Spinal cord (tissue), 10 donors: Measurements from ENCODE around the gene CDC42EP5. TPM values are rescaled to one million over a fixed set of nuclear protein-coding genes. Genes with fewer than 3 reads are reported as not detected.
"Not testable (repeated sequence)": the region's sequence is repeated elsewhere in the genome, so short reads cannot be mapped to it uniquely, and the experiment has no call there.

Experiments used
- DNase-seq, 6 donors: peaks; one replicate each; pipeline versions ENCODE4 v3.0.0 to v3.0.0-alpha.2; 2013 to 2015; ENCODE audit warnings: low spot score in 6 of 6, low read depth in 4 of 6
- H3K27ac ChIP-seq: one replicate; pipeline ENCODE4 v1.5.1; 2013; ENCODE audit warnings: low read depth, low read length, control low read depth
- H3K27me3 ChIP-seq: one replicate; pipeline ENCODE4 v1.6.1; 2013; ENCODE audit warnings: low read length; ENCODE audit not compliant: control insufficient read depth, insufficient read depth
- H3K36me3 ChIP-seq: one replicate; pipeline ENCODE4 v1.6.1; 2013; ENCODE audit warnings: low read length; ENCODE audit not compliant: control insufficient read depth, insufficient read depth
- H3K4me1 ChIP-seq: one replicate; pipeline ENCODE4 v1.6.1; 2013; ENCODE audit warnings: low read length; ENCODE audit not compliant: control insufficient read depth, insufficient read depth
- H3K4me3 ChIP-seq: one replicate; pipeline ENCODE4 v1.5.1; 2013; ENCODE audit warnings: low read depth, low read length, control low read depth
- H3K9me3 ChIP-seq: one replicate; pipeline ENCODE4 v1.6.1; 2013; ENCODE audit warnings: low read length; ENCODE audit not compliant: control insufficient read depth, insufficient read depth
- WGBS: methylation state at CpG from one replicate; pipeline ENCODE4 v1.1.5; 2013; ENCODE audit warnings: missing lambda C conversion rate; ENCODE audit not compliant: insufficient coverage; 5-methylcytosine and 5-hydroxymethylcytosine counted together
- long read RNA-seq, 4 donors: transcript quantifications; one replicate each; lab custom pipeline, GENCODE V29; 2026
- polyA plus RNA-seq, 2 donors: library from polyadenylated mRNA; unstranded; fragments of 120-200 nt; gene quantifications; one replicate each; pipeline ENCODE4 v1.2.1, GENCODE V29; 2013; ENCODE audit not compliant: insufficient read length in 2 of 2
- total RNA-seq, 2 donors: library from RNA; depleted of rRNA in 1 of 2; stranded (reverse); fragments of 120-200 nt in 1 of 2; fragments of >200 nt in 1 of 2; gene quantifications; one replicate each; pipeline versions ENCODE4 v1.2.3 to v1.2.4, GENCODE V29; 2013 to 2014
- donor health status: healthy.

The CDC42EP5 gene, protein sequence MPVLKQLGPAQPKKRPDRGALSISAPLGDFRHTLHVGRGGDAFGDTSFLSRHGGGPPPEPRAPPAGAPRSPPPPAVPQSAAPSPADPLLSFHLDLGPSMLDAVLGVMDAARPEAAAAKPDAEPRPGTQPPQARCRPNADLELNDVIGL
- total RNA-seq: 10 to 100 TPM; 10.9 to 42.5 TPM
- polyA plus RNA-seq: 10 to 100 TPM in 1 of 2 donors, 1 to 10 TPM in 1; 6.5 to 24.1 TPM
- long read RNA-seq, donor 1, transcript CDC42EP5-201 (3 exons, 864 nt): major isoform, 11 of 11 reads
- long read RNA-seq, donor 1, partial matches to known transcripts: 0 of 11 reads
- long read RNA-seq, donor 1, other reads (novel, unspliced or antisense): 0 of 11 reads
- long read RNA-seq, donor 2: 0 reads
- long read RNA-seq, donor 3, partial matches to known transcripts: 0 of 2 reads
- long read RNA-seq, donor 3, other reads (novel, unspliced or antisense): 0 of 2 reads
- long read RNA-seq, donor 4, transcript CDC42EP5-201 (3 exons, 864 nt): major isoform, 69 of 70 reads
- long read RNA-seq, donor 4, partial matches to known transcripts: 0 of 70 reads
- long read RNA-seq, donor 4, other reads (novel, unspliced or antisense): 0 of 70 reads

DNA sequence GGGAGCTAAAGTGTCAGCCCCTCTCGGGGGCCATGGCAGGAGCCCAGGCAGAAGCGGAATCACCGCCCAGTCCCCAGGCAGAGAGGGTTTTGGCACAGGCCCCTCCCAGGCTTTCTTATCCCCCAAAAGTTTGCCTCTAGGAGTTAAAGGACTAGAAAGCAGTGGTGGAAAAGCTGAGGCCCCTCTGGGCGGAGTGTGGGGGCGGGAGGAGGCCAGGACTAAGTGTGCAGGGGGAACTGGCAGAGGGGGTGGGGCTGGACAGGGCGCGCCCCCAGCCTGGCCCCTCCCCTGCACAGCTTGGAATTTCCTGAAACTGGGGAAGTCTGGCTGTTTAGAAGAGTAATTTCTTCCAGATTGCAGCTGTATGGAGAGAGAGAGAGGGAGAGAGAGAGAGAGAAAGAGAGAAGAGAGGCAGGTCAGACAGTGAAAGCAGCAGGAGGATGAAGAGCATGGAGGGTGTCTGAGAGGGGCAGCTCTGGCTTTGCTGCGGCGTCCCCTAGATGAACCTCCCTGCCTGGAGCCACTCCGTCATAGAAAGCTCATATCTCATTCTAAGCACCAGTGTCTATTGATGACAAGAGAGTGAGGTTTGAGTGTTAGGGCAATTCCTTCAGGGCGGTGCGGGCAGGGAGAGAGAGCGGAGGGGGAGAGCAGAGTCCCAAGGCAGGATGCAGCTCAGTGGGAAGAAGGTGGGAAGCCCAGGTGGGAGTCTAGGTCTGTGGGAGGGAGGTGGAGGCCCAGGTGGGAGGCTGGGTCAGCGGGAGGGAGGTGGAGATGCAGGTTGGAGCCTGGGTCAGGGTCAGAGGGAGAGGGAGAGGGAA lies at the start of gene CDC42EP5:
CDC42EP5 (minus strand) TSS at position 226 of the 821 bp plus-strand sequence. CDS start 7,749 bp downstream, outside the sequence.
- Histone ChIP-seq H3K27ac (peak within 1 kb of the TSS; percentile 90), H3K4me1 (peaks cover 31% of the 10 kb centered on the region), H3K9me3 (no peaks in the 10 kb centered on the region), H3K27me3 (peaks cover 21% of the 10 kb centered on the region), H3K4me3 (peak within 1 kb of the TSS; percentile 49), H3K36me3 (no peaks in the 10 kb centered on the region)
- 16% methylated on average over 10 of the region's 14 CpGs for WGBS
- DNase-seq: peak in 1 of 6 donors; percentile 84

DNA sequence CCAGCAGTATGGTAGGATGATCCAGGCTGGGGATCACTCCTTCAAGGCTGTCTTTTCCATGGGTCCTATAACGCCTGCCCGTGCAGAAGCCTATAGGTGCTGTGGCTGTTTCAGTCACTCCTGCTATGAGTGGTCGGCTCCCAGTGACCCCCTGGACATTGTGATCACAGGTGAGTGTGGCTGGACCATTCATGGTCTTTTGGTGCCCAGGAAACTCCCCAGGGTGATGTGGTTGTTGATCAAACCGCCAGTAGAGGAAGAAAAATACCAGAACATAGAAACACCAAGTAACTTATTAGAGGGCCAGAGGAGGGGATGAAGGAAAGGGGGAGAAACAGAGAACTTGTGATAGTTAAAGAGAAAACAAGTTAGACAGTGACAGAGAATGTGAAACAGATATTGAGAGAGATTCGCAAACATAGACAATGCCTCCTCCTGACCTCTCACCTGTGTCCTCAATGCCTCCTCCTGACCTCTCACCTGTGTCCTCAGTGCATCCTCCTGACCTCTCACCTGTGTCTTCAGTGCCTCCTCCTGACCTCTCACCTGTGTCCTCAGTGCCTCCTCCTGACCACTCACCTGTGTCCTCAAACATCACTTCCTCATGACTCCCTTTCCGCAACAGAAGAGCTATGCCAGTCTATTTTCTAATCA lies 48.9 kb upstream of the CDC42EP5 start:
- Histone ChIP-seq H3K4me3 (no peak overlapping the region), H3K36me3 (no peaks in the 10 kb centered on the region), H3K27me3 (peaks cover 3% of the 10 kb centered on the region), H3K9me3 (no peaks in the 10 kb centered on the region), H3K27ac (no peak overlapping the region), H3K4me1 (no peaks in the 10 kb centered on the region)
- 93% methylated on average over 4 of the region's 6 CpGs for WGBS
- DNase-seq: no peak

DNA sequence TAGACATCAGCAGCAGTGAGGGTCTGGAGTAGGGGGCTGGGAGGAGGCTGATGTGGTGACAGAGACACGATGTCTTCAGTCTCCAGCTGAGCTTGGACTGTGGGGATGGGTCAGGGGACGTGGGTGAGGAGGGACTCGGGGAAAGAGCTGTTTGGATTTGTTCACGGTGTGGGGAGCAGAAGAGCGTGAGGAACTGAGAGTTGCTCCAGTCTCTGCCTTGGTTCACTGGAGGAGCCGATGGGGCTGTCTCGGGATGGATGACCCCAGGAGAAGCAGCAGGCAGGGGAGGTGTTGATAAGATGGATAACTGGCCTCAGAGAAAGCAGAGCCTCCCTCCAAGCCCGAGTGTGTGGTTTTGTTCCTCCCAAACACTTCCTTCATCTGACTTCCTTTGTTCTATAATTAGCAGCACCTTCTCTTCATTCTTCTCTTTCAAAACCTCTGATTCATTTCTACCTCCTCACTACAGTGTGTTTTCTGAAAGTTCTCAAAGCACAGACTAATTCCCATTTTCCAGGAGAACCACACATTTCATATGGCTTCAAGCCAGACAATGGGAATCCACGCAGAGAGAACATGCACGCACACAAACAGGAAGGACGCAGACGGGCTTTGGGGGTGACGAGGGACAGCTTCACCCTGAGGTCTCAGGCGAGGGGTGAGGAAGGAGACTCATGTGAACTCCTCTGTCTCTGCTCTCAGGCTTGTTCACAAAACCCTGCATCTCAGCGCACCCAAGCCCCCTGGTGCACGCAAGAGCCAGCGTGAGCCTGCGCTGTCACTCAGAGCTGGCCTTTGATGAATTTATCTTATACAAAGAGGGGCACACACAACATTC lies 48.1 kb upstream of the CDC42EP5 start:
- H3K27ac ChIP-seq: no peak overlapping the region
- DNase-seq: no peak
- 52% methylated on average over 15 of the region's 18 CpGs for WGBS
- H3K4me1 ChIP-seq: no peaks in the 10 kb centered on the region
- H3K4me3 ChIP-seq: no peak overlapping the region
- peaks cover 3% of the 10 kb centered on the region for H3K27me3 ChIP-seq
- H3K9me3 ChIP-seq: no peaks in the 10 kb centered on the region
- H3K36me3 ChIP-seq: no peaks in the 10 kb centered on the region

DNA sequence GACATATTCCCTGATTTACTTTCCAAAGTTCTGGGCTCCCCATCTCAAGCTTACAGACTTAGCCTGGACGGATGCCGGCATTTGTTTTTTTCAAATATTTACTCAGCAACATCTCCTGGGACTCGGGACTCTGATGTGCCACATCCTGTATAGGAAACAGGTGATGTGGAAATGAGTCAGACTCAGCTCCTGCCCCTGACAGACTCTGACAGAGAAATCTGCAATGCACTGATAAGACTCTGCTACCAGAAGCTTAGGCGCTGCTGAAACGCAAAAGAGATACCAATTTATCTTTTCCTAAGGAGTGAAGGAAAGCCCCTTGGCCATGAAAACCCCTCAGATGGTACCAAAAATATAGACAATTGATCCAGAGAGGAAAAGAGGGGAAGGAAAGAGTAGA lies 45.7 kb upstream of the CDC42EP5 start:
- H3K27me3 ChIP-seq: peaks cover 3% of the 10 kb centered on the region
- DNase-seq: no peak
- H3K27ac ChIP-seq: no peak overlapping the region
- H3K9me3 ChIP-seq: no peaks in the 10 kb centered on the region
- no peaks in the 10 kb centered on the region for H3K4me1 ChIP-seq
- H3K4me3 ChIP-seq: no peak overlapping the region
- no peaks in the 10 kb centered on the region for H3K36me3 ChIP-seq
- 57% methylated on average over 1 of the region's 5 CpGs for WGBS

DNA sequence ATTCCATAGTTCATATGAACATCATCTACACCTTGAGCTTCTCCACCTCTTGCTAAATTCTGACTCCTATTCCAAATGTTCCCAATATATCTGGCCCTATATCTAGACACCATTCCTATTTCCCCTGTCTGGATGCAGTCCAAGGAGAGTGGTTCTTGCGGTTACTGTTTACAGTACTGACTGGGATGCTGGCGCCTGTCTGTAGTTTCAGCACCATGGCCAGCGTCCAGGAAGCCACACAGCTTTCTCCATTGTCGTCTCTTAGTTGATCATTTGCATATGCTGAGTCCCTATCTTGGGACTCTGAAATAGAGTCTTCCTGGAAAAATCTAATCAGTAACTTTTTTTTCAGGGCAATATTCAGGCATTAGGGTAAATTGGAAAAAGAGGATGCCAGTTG lies 44.4 kb upstream of the CDC42EP5 start:
- Histone ChIP-seq H3K4me3 (no peak overlapping the region), H3K36me3 (no peaks in the 10 kb centered on the region), H3K27ac (no peak overlapping the region), H3K27me3 (peaks cover 3% of the 10 kb centered on the region), H3K4me1 (no peaks in the 10 kb centered on the region), H3K9me3 (no peaks in the 10 kb centered on the region)
- DNase-seq: peak in 5 of 6 donors; percentile 13 to 61 (median 23)
- WGBS: 8% methylated on average over 4 of the region's 4 CpGs

DNA sequence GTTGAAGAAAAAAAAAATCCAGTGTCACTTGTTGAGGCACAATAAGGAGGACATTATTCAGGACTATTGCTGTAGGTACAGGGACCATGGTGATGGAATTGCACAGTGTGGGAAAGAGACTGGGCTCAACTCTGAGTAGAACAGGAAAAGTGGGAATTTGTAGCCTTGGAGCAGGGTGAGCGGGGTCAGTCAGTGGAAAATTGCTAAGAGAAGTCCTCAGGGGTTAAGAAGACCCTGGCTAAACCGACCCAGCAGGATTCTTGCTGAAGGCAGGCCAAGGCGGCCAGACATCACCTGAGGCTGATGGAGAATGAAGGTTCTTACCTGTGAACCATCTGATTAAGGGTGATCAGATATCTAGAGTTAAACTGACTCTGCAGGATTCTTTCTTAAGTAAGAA lies 42.1 kb upstream of the CDC42EP5 start:
- Histone ChIP-seq H3K4me1 (no peaks in the 10 kb centered on the region), H3K27me3 (no peaks in the 10 kb centered on the region), H3K9me3 (no peaks in the 10 kb centered on the region), H3K36me3 (no peaks in the 10 kb centered on the region), H3K27ac (no peak overlapping the region), H3K4me3 (no peak overlapping the region)
- no peak for DNase-seq
- WGBS: 52% methylated on average over 3 of the region's 3 CpGs

DNA sequence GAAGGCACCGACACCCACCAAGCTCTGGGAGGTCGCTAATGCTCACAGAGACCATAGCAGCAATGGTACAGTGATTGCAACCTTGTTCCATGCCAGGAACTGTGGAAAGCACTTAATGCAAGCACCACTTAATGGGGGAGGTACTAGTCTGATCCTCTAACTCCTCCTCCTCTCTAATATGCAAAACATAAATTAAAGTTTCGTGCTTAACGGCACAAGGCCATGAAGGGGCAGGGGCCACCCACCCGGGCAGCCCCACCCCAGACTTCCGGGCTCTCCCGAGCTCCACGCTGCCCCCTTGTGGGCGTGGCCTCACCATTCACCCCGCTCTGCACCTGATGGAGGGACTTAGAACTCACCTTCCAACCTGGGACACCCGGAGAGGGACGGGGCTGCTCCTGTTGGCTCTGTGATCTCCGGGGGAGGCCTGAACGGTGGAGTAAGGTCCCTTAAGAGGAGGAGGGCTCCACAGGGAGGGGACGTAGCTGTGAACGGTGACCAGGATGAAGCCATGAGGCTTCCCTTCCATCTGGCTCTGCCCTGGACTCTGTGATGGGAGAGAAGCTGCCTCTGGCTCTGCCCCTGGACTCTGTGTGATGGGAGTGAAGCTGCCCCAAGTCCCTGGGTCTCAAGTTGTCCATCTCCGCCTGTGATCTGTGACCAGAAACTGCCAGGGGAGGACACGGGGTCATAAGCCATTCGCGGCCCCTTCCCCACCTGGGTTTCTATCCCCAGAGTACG lies 36.3 kb upstream of the CDC42EP5 start:
- not testable (repeated sequence) for H3K27ac ChIP-seq, H3K27me3 ChIP-seq, H3K36me3 ChIP-seq, H3K9me3 ChIP-seq, H3K4me3 ChIP-seq, DNase-seq, H3K4me1 ChIP-seq
- WGBS: no CpG with 5 or more reads among the region's 21 CpGs

DNA sequence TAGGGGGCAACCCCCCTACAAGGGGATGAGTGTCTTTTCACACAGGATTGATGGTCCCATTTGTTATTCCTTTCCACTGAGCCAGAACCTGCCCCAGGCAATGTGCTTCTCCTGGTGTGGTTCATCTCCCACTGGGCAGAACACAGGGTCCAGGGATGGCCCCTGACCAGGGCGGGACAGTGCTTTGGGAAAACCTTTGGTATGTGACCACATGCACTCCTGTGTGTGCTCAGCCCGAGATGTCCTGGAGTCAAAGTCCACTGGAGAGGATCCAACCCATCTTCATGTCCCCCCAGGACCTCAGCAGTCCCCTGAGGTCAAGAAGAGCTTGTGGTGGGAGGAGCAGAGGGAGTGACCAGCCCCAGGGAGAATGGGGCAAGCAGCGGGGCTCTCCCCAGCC lies 35.4 kb upstream of the CDC42EP5 start:
- not testable (repeated sequence) for H3K27me3 ChIP-seq, H3K9me3 ChIP-seq, H3K36me3 ChIP-seq, H3K27ac ChIP-seq, DNase-seq, H3K4me3 ChIP-seq, H3K4me1 ChIP-seq
- WGBS: 100% methylated on average over 1 of the region's 3 CpGs
